SK-N-MC (cell line): ENCODE data around the gene HES5.

Experiments used
- DNase-seq: peaks from one replicate; pipeline ENCODE4 v3.0.0-alpha.2; 2011; ENCODE audit warnings: low read depth, low spot score
- H3K27ac ChIP-seq: fragments of 200-600 bp; sonication (generic); 2 replicates; pipeline ENCODE4 v1.5.1; 2016; ENCODE audit warnings: mixed run types
- H3K36me3 ChIP-seq: fragments of 200-600 bp; sonication (generic); 2 replicates; pipeline ENCODE4 v1.6.1; 2017; ENCODE audit warnings: antibody characterized with exemption, low read length, mixed read lengths; ENCODE audit not compliant: insufficient read depth
- H3K4me3 ChIP-seq: fragments of 200-600 bp; sonication (generic); 2 replicates; pipeline ENCODE4 v1.5.1; 2016
- H3K9ac ChIP-seq: fragments of 200-600 bp; sonication (generic); 2 replicates; pipeline ENCODE4 v1.8.0; 2017; ENCODE audit warnings: mixed run types, mixed read lengths; ENCODE audit not compliant: insufficient read length
- H3K9me3 ChIP-seq: fragments of 200-600 bp; sonication (generic); 2 replicates; pipeline ENCODE4 v1.6.1; 2017; ENCODE audit warnings: low read depth, mild to moderate bottlenecking, antibody characterized with exemption, low read length, moderate library complexity, mixed read lengths
- EZH2 ChIP-seq: fragments of 200-600 bp; sonication (generic); IDR thresholded peaks from one replicate; pipeline ENCODE4 v1.6.1; 2017; ENCODE audit warnings: antibody characterized with exemption
- FOXP2 ChIP-seq: optimal IDR thresholded peaks from 2 replicates; pipeline ENCODE3; 2011; ENCODE audit warnings: mild to moderate bottlenecking, moderate library complexity; ENCODE audit not compliant: insufficient read depth; ENCODE audit errors: extremely low read length, control extremely low read depth
- POLR2AphosphoS5 ChIP-seq: IDR thresholded peaks from 2 replicates; pipeline ENCODE4 v1.6.1; 2012; ENCODE audit warnings: mild to moderate bottlenecking, low read depth, low read length, borderline replicate concordance

The HES5 gene

DNA sequence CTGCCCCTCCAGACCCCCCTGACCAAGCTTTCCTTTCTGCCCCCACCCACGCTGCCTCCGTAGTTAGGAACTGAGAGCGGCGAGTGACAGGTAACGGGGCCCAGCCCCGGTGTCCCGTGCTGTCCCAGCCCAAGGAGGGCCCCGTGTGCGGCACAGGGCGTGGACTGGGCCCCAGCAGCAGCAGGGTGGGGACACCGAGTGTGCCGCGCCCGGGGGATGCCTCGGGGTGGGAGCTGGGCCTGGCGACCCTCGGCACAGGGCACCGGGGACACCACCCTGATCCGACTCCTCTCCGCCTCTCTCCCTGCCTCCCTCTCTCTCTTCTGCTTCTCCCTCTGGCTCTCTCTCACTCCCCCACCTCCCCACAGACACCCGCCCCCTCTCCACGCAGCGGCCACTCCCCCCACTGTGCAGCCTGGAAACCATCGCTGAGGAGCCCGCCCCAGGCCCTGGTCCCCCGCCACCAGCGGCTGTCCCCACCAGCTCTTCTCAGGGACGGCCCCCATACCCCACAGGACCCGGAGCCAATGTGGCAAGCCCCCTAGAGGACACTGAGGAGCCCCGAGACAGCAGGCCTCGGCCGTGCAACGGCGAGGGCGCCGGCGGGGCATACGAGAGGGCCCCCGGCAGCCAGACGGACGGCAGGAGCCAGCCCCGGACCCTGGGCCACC, 26.4 kb downstream of the HES5 start:
- H3K9me3 ChIP-seq, result no peaks in the 10 kb centered on the region
- no peak for TF ChIP-seq FOXP2
- TF ChIP-seq EZH2, result no peak
- TF ChIP-seq POLR2AphosphoS5, result no peak
- no peak overlapping the region for H3K27ac ChIP-seq
- no peak overlapping the region for H3K4me3 ChIP-seq
- H3K9ac ChIP-seq, result no peak overlapping the region
- DNase-seq, result no peak
- H3K36me3 ChIP-seq, result peaks cover under 1% of the 10 kb centered on the region; the same call in 1 of the 2 replicates

DNA sequence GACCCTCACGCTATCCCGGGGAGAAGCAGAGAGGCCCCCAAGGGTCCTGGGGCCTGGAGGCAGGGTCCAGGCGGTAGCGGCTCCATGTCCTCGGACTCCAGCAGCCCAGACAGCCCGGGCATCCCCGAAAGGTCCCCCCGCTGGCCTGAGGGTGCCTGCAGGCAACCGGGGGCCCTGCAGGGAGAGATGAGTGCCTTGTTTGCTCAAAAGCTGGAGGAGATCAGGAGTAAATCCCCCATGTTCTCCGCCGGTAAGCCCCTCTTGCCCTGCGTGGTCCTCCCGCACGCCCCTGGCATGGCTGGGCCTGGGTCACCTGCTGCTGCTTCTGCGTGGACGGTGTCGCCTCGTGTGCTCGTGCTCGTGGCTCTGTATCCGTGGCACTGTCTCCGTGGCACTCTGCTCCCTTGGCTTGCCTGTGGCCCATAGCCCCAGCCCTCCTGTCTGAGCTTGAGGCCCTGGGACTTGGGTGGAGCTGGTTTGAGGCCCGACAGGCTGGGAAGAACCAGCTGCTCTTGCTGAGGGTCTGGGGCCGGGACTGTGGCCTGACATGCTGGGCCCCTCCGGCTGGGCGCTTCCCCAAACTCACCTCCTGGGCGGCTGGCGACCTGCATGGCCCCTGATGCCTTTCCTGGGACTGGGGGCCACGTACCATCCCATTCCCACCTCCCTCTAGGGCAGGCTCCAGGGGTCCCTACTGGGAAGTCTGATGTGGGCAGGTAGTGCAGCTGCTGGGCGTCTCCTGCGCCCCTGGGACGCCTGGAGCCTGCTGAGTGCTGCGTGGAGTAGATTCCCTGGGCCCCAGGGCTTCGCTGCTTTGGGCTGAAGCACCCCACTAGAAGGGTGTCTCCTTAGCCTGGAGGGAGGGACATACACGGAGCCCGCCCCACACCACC, 27.2 kb downstream of the HES5 start:
- Histone ChIP-seq H3K9ac (no peak overlapping the region), H3K9me3 (no peaks in the 10 kb centered on the region), H3K4me3 (no peak overlapping the region), H3K36me3 (no peaks in the 10 kb centered on the region), H3K27ac (no peak overlapping the region)
- DNase-seq, result no peak
- TF ChIP-seq POLR2AphosphoS5, result no peak
- TF ChIP-seq EZH2, result no peak
- TF ChIP-seq FOXP2, result no peak

GRCh38 chr1:2502210-2502609, 27.9 kb downstream of the HES5 start:
- no peak overlapping the region for H3K4me3 ChIP-seq
- no peaks in the 10 kb centered on the region for H3K9me3 ChIP-seq
- DNase-seq, result no peak
- no peak for TF ChIP-seq EZH2
- TF ChIP-seq POLR2AphosphoS5, result no peak
- no peak for TF ChIP-seq FOXP2
- no peak overlapping the region for H3K27ac ChIP-seq
- H3K9ac ChIP-seq, result no peak overlapping the region
- H3K36me3 ChIP-seq, result no peaks in the 10 kb centered on the region

DNA sequence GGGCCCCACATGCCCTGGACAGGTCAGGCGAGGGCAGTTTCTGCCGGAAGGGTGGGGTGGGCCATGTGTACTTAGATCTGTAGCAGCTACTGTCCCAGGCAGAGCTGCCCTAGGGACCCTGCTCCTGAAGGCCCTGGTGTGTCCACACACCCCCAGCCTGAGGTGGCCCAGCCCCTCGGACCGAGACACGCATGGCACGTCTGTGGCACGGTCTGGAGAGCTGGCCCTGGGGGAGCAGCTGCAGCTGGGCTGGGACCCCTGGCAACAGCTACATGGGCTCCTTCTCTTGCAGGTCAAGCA, 28.3 kb downstream of the HES5 start:
- Histone ChIP-seq H3K9me3 (no peaks in the 10 kb centered on the region), H3K36me3 (no peaks in the 10 kb centered on the region), H3K4me3 (no peak overlapping the region), H3K27ac (no peak overlapping the region), H3K9ac (no peak overlapping the region)
- TF ChIP-seq FOXP2 (no peak), EZH2 (no peak), POLR2AphosphoS5 (no peak)
- DNase-seq, result no peak

DNA sequence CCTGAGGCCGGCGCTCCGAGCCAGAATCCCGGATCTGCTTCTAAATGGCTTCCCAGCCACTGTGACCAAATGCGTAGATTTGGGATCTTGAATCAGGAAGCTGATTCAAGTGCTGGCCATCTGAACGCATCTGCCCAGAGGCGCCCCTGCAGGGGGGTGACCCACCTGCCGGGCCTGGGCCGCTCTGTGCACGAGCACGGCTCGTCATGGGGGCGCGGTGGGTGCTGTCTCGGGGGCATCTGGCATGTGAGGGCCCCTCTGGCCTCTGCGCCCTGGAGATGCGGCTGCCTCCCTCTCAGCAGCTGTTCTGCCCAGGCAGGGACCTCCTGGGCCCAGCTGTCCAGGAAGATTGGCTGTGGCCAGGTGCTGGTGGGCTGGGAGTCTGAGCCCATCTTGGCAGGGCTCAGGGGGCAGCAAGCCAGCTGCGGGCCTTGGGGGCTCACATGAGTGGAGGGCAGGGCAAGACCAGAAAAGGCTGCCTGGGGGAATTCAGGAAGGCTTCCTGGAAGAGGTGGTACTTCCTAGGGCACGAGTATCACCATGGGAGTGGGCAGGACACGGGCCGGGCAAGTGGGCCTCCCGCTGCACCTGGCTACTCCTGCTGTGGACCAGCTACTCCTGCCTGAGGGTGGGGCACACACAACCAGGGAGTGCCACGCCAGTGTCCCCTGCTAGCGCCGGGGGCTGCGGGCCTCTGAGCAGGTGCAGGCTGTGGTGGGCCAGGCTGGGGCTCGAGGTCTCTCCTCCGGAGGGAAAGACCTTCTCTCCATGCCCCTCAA, 28.8 kb downstream of the HES5 start:
- Histone ChIP-seq H3K9me3 (no peaks in the 10 kb centered on the region), H3K36me3 (no peaks in the 10 kb centered on the region), H3K4me3 (no peak overlapping the region), H3K27ac (no peak overlapping the region), H3K9ac (no peak overlapping the region)
- DNase-seq, result no peak
- no peak for TF ChIP-seq EZH2
- no peak for TF ChIP-seq FOXP2
- no peak for TF ChIP-seq POLR2AphosphoS5

DNA sequence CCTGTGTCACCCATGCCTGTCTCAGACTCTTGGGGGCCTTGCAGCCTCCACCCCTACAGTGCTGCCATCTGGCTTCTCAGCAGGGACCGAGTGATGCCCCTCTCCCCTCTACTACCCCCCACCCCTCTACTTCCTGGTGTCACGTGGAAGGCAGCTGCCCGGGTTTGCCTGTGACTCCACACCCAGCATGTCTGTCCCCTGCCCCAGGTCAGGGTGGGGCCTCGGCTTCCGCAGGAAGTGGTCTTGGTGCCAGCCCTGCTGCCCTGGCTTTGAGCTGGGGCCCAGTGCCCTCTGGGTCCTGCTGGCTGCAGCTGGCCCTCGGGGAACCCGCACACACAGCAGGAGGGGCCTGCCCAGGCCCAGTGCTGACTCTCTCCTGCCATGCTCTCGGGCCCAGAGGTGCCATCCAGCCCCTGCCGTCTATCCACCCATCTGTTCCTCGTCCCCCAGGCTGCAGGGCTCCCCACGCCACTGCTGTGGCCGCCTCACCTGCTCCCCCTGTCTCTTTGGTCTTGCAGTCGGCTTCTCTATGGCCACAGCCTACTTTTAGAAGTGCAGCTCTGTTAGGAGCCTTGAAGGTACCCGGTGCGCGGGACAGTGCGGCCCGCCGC, 30.0 kb downstream of the HES5 start:
- DNase-seq, result no peak
- no peaks in the 10 kb centered on the region for H3K36me3 ChIP-seq
- no peak for TF ChIP-seq EZH2
- TF ChIP-seq POLR2AphosphoS5, result no peak
- TF ChIP-seq FOXP2, result no peak
- no peaks in the 10 kb centered on the region for H3K9me3 ChIP-seq
- H3K4me3 ChIP-seq, result no peak overlapping the region
- H3K9ac ChIP-seq, result no peak overlapping the region
- H3K27ac ChIP-seq, result no peak overlapping the region

GRCh38 chr1:2499260-2499659, 30.8 kb downstream of the HES5 start:
- Histone ChIP-seq H3K9ac (no peak overlapping the region), H3K36me3 (no peaks in the 10 kb centered on the region), H3K4me3 (no peak overlapping the region), H3K9me3 (no peaks in the 10 kb centered on the region), H3K27ac (no peak overlapping the region)
- no peak for DNase-seq
- TF ChIP-seq POLR2AphosphoS5 (no peak), FOXP2 (no peak), EZH2 (no peak)

DNA sequence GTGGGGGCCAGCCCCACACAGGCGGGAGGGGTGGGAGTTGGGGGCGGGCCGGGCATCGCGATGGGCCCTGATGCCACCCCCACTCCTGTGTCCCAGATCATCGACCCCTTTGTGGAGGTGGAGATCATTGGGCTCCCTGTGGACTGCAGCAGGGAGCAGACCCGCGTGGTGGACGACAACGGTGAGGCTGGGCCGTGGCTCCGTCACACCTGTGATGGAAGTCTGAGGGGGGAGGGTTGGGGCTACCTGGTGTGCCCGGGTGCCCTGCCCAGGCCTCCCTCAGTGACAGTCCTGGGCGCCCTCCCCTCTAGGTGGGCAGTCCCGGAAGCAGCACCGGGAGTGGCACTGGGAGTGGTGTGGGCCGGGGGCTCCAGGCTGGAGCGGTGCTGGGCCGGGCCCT, 31.4 kb downstream of the HES5 start:
- Histone ChIP-seq H3K4me3 (no peak overlapping the region), H3K36me3 (no peaks in the 10 kb centered on the region), H3K9ac (no peak overlapping the region), H3K9me3 (no peaks in the 10 kb centered on the region), H3K27ac (no peak overlapping the region)
- no peak for TF ChIP-seq FOXP2
- TF ChIP-seq EZH2, result no peak
- TF ChIP-seq POLR2AphosphoS5, result no peak
- DNase-seq, result no peak
